Measurements from ENCODE around the gene GCLC. TPM values are rescaled to one million over a fixed set of nuclear protein-coding genes. Genes with fewer than 3 reads are reported as not detected.

Gene GCLC
- total RNA-seq = 6.5 and 8.5 TPM in 2 replicates

GRCh38 chr6:53544470-53545308 is at the start of gene GCLC:
Gene GCLC (minus strand): TSS chr6:53545101. CDS start chr6:53544645, 456 bp downstream.

Other genes with a start within 250 kb of the GCLC start
- 63.9 and 91.2 TPM in 2 replicates for gene ELOVL5, start 196.2 kb downstream of the GCLC start, total RNA-seq
- gene KLHL31, start 120.7 kb upstream of the GCLC start, total RNA-seq = not detected in 2 replicates
- 2.7 and 3.2 TPM in 2 replicates for gene LRRC1, start 249.9 kb upstream of the GCLC start, total RNA-seq

Measured in cardiac atrium fibroblast (primary cell).